C4-2B (cell line): ENCODE measurements around the gene LRP4.
"Not testable (repeated sequence)": the region's sequence is repeated elsewhere in the genome, so short reads cannot be mapped to it uniquely, and the experiment has no call there.

ENCODE experiments used
- H3K27ac ChIP-seq: fragments of 450-650 bp; 2 replicates; pipeline ENCODE4 v1.5.1; 2017
- CTCF ChIP-seq: fragments of 450-650 bp; conservative IDR thresholded peaks from 2 replicates; pipeline ENCODE4 v1.5.1; 2017; ENCODE audit warnings: mild to moderate bottlenecking
- ZFX ChIP-seq: fragments of 450-650 bp; IDR thresholded peaks from 2 replicates; pipeline ENCODE4 v1.6.1; 2017

LRP4 gene

GRCh38 chr11:46936138-46937110, 18.1 kb upstream of the LRP4 start, which contains the start of gene CSTPP1:
CSTPP1 (plus strand) TSS chr11:46936761; CDS start chr11:46936806, 45 bp downstream.
- peak within 1 kb of the TSS; percentile 43 for H3K27ac ChIP-seq
- no peak for TF ChIP-seq CTCF
- TF ChIP-seq ZFX = peak; percentile 23; the same call in 1 of the 2 replicates

- TF ChIP-seq ZFX (no peak), CTCF (no peak)
- no peak overlapping the region for H3K27ac ChIP-seq
Observed at GRCh38 chr11:46930089-46930488, 11.7 kb upstream of the LRP4 start.

- not testable (repeated sequence) for H3K27ac ChIP-seq
Observed at GRCh38 chr11:46928701-46929100, 10.4 kb upstream of the LRP4 start.

GRCh38 chr11:46927928-46928327, 9.6 kb upstream of the LRP4 start:
- not testable (repeated sequence) for H3K27ac ChIP-seq

GRCh38 chr11:46920755-46921154, 2.4 kb upstream of the LRP4 start:
- H3K27ac ChIP-seq = no peak overlapping the region
- TF ChIP-seq ZFX (no peak), CTCF (no peak)

GRCh38 chr11:46918788-46919513, 601 bp upstream of the LRP4 start:
- H3K27ac ChIP-seq = no peak overlapping the region
- TF ChIP-seq ZFX (no peak), CTCF (no peak)

- no peak for TF ChIP-seq CTCF
- TF ChIP-seq ZFX = no peak
- no peak overlapping the region for H3K27ac ChIP-seq
Observed at GRCh38 chr11:46917762-46918082, 628 bp downstream of the LRP4 start.

GRCh38 chr11:46917109-46917761, 1.1 kb downstream of the LRP4 start:
- no peak for TF ChIP-seq CTCF
- no peak for TF ChIP-seq ZFX
- no peak overlapping the region for H3K27ac ChIP-seq
